ENCODE results near the gene ANGPTL1.

GRCh38 chr1:178898401-178898800, 27.5 kb upstream of the ANGPTL1 start:
- TF ChIP-seq, protein P1, sequence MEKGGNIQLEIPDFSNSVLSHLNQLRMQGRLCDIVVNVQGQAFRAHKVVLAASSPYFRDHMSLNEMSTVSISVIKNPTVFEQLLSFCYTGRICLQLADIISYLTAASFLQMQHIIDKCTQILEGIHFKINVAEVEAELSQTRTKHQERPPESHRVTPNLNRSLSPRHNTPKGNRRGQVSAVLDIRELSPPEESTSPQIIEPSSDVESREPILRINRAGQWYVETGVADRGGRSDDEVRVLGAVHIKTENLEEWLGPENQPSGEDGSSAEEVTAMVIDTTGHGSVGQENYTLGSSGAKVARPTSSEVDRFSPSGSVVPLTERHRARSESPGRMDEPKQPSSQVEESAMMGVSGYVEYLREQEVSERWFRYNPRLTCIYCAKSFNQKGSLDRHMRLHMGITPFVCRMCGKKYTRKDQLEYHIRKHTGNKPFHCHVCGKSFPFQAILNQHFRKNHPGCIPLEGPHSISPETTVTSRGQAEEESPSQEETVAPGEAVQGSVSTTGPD (CRISPR knock-in tag; IDR thresholded peaks at IDR 0.05): no peak
- TF ChIP-seq CTCF (CRISPR knock-in tag; IDR thresholded peaks at IDR 0.05) (no peak), PHF21A (CRISPR knock-in tag; IDR thresholded peaks at IDR 0.05) (no peak), CBX5 (CRISPR knock-in tag; IDR thresholded peaks at IDR 0.05; ENCODE audit: borderline replicate concordance) (no peak), ERF (CRISPR knock-in tag; IDR thresholded peaks at IDR 0.05) (no peak), FOXJ3 (CRISPR knock-in tag; IDR thresholded peaks at IDR 0.05; ENCODE audit: borderline replicate concordance) (no peak), CENPT (CRISPR knock-in tag; IDR thresholded peaks at IDR 0.05; ENCODE audit: low read depth) (no peak), YEATS4 (CRISPR knock-in tag; IDR thresholded peaks at IDR 0.05; ENCODE audit: borderline replicate concordance) (no peak), TGIF2 (CRISPR knock-in tag; IDR thresholded peaks at IDR 0.05) (no peak), ZNF674 (CRISPR knock-in tag; IDR thresholded peaks at IDR 0.05; ENCODE audit: low read depth) (no peak)
- TF ChIP-seq, protein P2, sequence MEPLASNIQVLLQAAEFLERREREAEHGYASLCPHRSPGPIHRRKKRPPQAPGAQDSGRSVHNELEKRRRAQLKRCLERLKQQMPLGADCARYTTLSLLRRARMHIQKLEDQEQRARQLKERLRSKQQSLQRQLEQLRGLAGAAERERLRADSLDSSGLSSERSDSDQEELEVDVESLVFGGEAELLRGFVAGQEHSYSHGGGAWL (CRISPR knock-in tag; IDR thresholded peaks at IDR 0.05): no peak
